CD4-positive, alpha-beta T cell treated with Interleukin-6 for 4 hours (primary cell): ENCODE results near the gene HNMT.
"Not testable (repeated sequence)": the region's sequence is repeated elsewhere in the genome, so short reads cannot be mapped to it uniquely, and the experiment has no call there.

Experiments
- DNase-seq: peaks from one replicate; pipeline ENCODE4 v3.0.0-alpha.2; 2020; ENCODE audit warnings: mixed read lengths

Gene HNMT

DNA sequence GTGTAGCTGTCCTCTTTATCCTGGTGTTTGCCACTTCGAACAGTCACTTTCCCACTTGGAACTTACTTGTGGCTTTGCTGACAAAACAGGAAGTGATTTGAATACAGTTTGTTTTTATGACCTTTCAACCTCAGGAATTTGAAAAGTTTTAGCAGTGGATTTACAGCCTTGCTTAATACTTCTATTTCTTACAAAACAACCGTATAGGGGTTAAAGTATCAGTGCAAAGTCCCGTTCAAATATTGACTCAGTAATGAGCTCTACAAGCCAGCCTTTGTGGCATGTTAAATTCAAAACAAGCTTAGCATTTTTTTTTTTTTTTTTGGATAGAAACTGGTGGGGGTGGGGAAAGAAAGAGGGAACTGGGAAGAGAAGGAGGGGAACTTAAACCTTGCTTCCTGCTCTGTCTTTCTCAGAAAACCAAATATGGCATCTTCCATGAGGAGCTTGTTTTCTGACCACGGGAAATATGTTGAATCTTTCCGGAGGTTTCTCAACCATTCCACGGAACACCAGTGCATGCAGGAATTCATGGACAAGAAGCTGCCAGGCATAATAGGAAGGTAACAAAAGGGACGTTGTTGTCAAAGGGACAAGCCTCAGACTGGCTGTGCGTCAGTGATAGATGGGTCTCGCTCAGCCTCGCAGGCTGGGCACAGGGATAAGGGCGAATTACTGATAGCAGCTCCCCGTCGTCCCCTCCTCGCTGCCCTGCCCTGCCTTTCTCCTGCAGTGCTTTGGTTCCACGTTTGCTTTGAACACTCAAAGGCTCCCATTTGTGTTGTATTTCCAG is at the start of gene HNMT:
Gene HNMT (plus strand): TSS at position 408 of the 793 bp plus-strand sequence. CDS start 19 bp downstream, at position 427.
- DNase-seq = no peak

- no peak for DNase-seq
Measured at GRCh38 chr2:137921105-137921880, 43.0 kb upstream of the HNMT start.

DNA sequence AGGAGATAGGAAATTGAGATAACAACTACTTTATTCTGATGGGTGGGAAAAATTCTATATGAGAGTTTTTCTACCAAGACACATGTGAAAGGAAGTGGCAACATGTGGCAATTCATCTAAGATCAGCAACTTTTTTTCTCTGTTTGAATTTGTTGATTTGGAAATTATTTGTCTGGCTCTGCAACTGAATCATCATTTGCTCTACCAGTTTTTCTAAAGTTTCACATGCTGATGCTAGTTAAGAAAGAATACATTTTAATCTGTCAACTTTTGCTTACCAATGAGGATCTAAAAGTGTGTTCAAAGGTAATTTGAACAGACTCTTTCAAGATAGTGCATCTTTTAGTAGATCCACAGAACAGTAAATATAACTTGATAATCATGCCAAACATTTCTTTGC is 42.1 kb upstream of the HNMT start:
- DNase-seq = not testable (repeated sequence)

DNA sequence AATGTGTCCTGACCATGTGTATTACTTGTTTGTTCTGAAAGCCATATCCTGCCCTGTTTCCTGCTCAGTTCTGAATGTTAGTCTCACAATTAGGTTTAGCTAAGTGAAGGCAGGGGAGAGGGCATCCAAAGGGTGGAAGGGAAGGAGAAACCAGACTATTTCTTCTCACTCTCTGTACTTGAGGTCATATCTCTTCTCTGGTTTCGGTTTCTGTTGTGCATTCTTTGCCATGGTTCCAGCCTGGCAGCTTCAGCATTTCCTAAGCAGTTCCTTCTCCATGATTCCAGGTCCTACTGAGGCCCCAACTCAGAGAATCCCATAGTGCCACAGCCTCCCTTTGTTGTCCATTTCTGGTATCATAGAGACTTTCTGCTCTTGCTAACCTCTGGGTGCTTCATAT is 40.3 kb upstream of the HNMT start:
- no peak for DNase-seq

- DNase-seq = no peak
Measured at GRCh38 chr2:137925599-137925998, 38.7 kb upstream of the HNMT start.

DNA sequence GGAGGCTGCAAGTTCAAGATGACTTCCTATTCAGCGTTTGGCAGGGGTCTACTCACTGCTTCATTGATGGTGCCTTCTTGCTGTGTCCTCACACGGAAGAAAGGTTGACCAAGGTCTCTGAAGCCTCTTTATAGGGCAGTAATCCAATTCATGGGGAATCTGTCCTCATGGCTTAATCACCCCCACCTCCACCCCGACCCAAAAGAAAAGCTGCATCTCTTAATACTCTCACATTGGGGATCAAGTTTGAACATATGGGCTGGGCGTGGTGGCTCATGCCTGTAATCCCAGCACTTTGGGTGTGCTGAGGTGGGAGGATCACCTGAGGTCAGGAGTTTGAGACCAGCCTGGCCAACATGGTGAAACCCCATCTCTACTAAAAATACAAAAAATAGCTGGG is 36.4 kb upstream of the HNMT start:
- no peak for DNase-seq

GRCh38 chr2:137928547-137929518 is 35.4 kb upstream of the HNMT start:
- no peak for DNase-seq

- no peak for DNase-seq
Measured at GRCh38 chr2:137929519-137929916, 34.8 kb upstream of the HNMT start.

DNA sequence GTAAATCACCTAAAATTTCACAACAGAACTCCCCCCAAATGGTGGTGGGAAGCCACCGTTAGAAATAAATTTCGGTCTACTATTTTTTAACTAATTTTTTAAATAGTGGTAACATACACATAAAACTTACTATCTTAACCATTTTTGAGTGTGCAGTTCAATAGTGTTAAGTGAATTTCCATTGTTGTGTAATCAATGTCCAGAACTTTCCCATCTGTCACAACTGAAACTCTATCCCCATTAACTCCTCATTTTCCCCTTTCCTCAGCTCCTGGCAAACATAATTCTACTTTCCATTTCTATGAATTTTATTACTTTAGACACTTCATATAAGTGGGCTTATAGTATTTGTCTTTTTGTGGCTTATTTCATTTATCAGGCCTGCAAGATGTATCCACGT is 34.1 kb upstream of the HNMT start:
- no peak for DNase-seq

DNA sequence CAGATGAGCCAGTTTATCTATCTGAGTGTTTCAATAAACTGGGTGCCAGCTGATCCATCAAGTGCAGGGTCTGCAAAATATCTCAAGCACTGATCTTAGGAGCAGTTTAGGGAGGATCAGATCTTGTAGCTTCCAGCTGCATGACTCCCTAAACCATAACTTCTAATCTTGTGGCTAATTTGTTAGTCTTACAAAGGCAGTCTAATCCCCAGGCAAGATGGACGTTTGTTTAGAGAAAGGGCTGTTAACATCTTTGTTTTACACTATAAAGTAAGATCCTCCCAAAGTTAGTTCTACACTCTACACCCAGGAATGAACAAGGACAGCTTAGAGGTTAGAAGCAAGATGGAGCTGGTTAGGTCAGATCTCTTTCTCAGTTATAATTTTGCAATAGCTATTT is 28.7 kb upstream of the HNMT start:
- no peak for DNase-seq

GRCh38 chr2:137937246-137937645 is 27.0 kb upstream of the HNMT start:
- no peak for DNase-seq

DNA sequence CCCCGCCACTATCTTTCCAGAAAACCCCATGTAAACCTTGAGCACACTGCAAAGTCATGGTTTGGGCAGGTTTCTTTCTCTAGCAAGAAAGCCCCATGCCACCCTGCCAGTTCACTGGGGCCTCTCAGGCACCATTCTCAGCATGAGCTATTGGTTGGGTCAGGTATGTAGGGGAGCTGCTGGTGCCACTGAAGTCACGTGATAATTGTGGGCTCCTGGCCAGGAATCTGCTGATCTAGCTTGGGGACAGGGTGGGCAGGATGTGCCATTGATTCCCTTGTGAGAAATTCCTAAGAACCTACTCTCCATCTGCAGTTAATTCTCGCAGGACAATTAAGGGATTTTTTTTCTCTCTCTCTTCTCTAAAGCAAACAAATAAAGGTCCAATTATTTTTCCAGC is 26.5 kb upstream of the HNMT start:
- DNase-seq = no peak

- no peak for DNase-seq
Measured at GRCh38 chr2:137938204-137938603, 26.1 kb upstream of the HNMT start.

DNA sequence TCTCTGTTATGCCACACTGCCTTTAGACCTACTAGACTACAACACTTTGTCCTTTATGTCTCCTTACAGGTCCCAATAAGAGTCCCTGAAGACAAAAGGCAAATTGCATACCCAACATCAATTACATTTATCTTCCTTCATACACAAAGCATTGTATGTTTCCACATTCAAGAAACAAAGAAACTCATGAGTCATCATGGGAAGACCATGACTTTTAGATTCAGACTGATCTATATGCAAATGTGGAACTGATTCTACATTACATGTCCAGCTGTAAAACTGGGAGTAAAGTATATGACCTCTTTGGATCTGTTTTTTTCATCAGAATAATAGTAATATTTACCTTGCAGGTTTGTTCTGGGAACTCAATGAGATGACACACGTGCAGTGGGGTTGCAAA is 25.2 kb upstream of the HNMT start:
- DNase-seq = no peak

DNA sequence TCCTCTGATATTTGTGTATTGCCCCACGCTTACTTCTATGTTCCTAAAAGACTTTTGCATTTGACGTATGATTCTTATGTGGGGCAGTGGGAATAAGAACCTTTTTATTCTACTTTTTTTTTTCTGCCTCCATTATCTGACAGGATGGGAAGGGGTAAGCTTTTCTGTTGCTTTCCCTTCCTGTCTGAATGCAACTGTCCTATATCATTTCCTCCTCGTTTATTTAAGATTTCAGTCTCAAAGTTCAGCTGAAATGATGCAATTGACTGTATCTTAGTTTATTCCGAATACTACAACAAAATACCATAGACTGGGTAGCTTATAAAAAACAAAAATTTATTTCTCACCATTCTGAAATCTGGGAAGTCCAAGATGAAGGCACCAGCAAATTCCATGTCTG is 24.1 kb upstream of the HNMT start:
- no peak for DNase-seq

DNA sequence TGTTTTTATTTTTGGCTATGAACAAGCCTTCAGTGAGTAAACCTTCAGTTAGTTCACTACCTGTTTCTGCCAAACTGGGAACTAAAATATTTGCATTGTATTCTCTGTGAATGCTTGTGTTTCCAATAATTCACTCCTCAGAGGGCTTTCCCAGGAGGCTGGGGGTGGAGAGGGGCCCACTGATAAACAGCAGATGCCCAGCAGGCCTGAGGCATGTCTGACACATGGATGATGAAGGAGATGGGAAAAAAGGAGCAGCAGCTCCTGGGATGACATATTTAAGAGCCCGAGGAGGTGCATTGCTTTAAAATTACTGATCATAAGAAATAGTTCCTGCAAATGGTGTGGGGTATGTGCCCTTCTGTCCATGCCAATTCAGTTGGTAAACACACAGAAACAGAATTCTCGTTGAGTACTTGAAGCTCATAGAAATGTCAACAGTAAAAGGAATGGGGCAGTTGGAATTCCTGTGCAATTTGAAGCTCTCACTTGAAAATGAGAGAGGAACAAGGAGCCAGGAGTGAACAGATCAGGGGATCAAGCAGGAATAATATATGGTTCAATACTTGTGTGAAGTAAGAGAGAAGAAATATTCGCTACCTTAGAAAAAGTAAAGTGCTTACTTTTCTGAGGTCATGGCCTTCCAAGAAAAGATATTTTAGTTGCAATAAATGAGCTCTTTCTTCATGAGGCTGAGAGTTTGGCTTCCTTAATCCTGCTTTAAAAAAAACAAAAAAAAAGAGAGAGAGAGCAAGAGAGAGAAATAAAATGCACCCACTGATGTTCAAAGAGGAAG is 22.0 kb upstream of the HNMT start:
- DNase-seq = no peak

DNA sequence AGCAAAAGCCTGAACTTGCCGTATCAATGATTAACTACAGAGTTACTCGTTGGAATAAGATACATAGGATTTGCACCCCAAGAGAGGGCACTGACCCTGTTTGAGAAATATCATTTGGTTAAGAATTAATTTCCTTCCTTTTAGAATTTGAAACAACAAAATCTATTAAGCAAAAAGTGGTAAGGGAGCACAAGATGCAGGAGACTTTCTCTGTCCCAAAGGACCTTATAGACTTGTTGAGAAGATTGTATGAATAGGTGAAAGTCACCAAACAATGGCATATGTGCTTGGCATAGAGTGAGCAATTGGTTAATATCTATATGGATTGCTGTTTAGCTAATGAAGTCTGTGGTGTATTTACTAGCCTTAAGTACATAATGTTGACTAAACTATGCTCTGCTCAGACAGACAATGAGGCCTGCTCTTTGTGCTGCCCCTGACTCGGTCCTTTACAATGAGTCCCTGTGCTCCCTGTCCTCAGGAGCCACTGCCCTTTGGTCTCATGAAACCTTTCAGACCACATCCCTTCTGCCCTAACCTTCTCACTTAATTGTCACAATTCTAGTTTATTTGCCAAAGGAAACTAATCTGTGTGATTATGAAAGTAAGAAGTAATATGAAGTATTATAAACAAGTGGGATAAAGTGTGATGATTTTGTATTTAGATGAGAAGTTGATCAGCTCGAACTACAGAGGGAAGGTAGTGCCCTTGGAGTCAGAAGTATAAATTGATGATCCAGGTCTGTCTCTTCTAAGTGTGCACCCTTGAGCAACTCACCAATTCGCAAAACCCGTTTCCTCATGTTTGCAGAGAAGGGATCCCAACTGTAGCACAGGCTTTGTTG is 21.2 kb upstream of the HNMT start:
- no peak for DNase-seq

GRCh38 chr2:137943678-137944347 is 20.5 kb upstream of the HNMT start:
- DNase-seq = no peak

DNA sequence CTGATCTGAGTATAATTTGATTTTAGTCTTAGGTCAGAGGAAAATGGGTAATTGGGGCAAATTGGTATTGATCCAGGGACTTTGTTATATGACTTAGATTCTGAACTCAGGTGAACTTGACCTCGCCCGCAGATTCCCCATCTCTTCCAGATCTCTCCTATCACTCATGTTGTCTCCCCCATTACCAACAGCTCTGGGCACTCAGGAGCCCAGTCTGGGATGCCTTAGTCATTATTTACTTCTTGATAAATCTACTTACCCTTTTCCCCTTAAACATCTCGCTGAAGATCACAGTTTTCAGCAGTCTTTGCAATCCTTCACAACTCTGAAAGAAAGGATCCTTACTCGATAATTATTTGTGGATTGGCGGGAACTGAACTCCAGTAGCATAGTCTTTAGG is 19.6 kb upstream of the HNMT start:
- DNase-seq = no peak

- DNase-seq = no peak
Measured at GRCh38 chr2:137945229-137945628, 19.0 kb upstream of the HNMT start.

DNA sequence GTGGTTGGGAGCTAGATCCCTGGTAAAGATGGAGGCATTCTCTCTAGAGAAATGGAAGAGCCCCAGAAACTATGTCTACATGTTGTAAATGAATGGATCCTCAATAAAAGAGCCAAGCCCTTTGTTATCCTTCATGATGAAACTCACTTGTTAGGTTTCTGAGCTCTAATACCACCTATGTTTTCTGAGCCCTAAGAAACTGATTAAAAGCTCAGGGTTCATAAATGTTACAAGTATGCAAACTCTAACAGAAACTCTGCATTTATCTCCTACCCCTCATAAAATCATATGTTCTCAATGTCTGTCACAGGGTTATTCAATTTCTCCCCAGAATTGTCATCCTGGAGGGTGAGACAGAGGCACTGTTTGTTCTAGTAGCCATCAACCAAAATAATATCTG is 18.0 kb upstream of the HNMT start:
- no peak for DNase-seq
